Measurements from ENCODE around the gene KCNMB2.
"Not testable (repeated sequence)": the region's sequence is repeated elsewhere in the genome, so short reads cannot be mapped to it uniquely, and the experiment has no call there.

KCNMB2 gene

DNA sequence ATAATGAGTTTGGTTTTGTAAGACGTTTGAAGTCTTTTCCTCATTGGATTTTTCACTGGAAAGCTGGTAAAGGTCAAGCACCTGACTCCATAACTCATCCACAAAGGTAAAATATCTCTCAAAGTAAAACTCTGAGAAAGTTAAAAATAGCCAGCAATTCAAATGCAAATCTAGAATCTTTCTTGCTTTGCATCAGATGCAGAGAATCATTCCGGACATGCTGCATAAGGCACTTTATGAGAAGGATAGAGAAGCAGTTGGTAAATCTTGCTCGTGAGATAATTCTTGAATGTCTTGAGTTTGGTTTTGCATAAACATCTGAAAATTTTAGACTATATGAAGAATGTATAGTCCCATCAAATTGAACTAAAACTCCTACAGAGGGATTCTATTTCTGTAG, 9.1 kb downstream of the KCNMB2 start:
- Histone ChIP-seq H3K4me3 (ENCODE audit: low read depth in 1 of 2, low read length in 2 of 2) (no peak overlapping the region), H4K20me1 (ENCODE audit: insufficient read depth, low read length) (no peaks in the 10 kb centered on the region), H3K27me3 (ENCODE audit: insufficient read depth, low read length, poor library complexity) (no peaks in the 10 kb centered on the region), H3K27ac (ENCODE audit: low read length) (no peak overlapping the region), H3K9ac (ENCODE audit: low read depth, low read length) (no peak overlapping the region), H3K4me2 (ENCODE audit: insufficient read depth, low read length) (no peak overlapping the region), H2AFZ (ENCODE audit: low read depth, low read length) (no peak overlapping the region), H3K4me1 (ENCODE audit: insufficient read depth, low read length) (no peaks in the 10 kb centered on the region), H3K36me3 (ENCODE audit: insufficient read depth, low read length) (no peaks in the 10 kb centered on the region), H3K79me2 (ENCODE audit: insufficient read depth, low read length) (no peaks in the 10 kb centered on the region), H3K9me3 (ENCODE audit: insufficient read depth, low read length, severe bottlenecking) (no peaks in the 10 kb centered on the region)
- TF ChIP-seq, protein P1, sequence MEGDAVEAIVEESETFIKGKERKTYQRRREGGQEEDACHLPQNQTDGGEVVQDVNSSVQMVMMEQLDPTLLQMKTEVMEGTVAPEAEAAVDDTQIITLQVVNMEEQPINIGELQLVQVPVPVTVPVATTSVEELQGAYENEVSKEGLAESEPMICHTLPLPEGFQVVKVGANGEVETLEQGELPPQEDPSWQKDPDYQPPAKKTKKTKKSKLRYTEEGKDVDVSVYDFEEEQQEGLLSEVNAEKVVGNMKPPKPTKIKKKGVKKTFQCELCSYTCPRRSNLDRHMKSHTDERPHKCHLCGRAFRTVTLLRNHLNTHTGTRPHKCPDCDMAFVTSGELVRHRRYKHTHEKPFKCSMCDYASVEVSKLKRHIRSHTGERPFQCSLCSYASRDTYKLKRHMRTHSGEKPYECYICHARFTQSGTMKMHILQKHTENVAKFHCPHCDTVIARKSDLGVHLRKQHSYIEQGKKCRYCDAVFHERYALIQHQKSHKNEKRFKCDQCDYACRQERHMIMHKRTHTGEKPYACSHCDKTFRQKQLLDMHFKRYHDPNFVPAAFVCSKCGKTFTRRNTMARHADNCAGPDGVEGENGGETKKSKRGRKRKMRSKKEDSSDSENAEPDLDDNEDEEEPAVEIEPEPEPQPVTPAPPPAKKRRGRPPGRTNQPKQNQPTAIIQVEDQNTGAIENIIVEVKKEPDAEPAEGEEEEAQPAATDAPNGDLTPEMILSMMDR (IDR thresholded peaks at IDR 0.05; ENCODE audit: borderline replicate concordance, extremely low read depth, low read length, poor library complexity, severe bottlenecking): no peak
- no peak for TF ChIP-seq EZH2 (IDR thresholded peaks at IDR 0.05; ENCODE audit: borderline replicate concordance, low read depth, low read length, severe bottlenecking)
- no peak for DNase-seq
- no peak for ATAC-seq (ENCODE audit: insufficient read depth, low read depth)

DNA sequence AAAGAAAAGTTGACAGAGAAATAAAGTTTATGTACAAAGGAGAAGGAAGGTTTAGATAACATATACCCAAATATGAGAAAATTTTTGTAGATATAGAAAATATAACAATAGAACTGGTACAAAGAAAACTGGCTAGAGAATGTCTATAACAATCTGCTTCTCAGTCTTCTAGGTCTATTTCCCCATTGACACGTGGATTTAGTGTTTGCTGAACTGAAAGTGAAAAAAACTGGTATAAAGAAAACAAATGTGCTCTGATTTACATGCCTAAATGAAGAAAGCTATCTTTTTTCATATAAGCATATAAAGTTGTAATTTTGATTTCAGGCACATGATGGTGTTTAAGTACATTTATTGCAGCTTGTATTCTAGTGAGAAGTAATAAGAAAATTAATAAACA, 9.8 kb downstream of the KCNMB2 start:
- H3K27me3 ChIP-seq (ENCODE audit: insufficient read depth, low read length, poor library complexity): no peaks in the 10 kb centered on the region
- H3K36me3 ChIP-seq (ENCODE audit: insufficient read depth, low read length): no peaks in the 10 kb centered on the region
- H3K4me1 ChIP-seq (ENCODE audit: insufficient read depth, low read length): no peaks in the 10 kb centered on the region
- no peak overlapping the region for H3K4me3 ChIP-seq (ENCODE audit: low read depth in 1 of 2, low read length in 2 of 2)
- H3K4me2 ChIP-seq (ENCODE audit: insufficient read depth, low read length): no peak overlapping the region
- no peak for TF ChIP-seq EZH2 (IDR thresholded peaks at IDR 0.05; ENCODE audit: borderline replicate concordance, low read depth, low read length, severe bottlenecking)
- TF ChIP-seq, protein P1 (IDR thresholded peaks at IDR 0.05; ENCODE audit: borderline replicate concordance, extremely low read depth, low read length, poor library complexity, severe bottlenecking): no peak
- H3K27ac ChIP-seq (ENCODE audit: low read length): no peak overlapping the region
- H4K20me1 ChIP-seq (ENCODE audit: insufficient read depth, low read length): no peaks in the 10 kb centered on the region
- H3K9ac ChIP-seq (ENCODE audit: low read depth, low read length): no peak overlapping the region
- DNase-seq: no peak
- H3K79me2 ChIP-seq (ENCODE audit: insufficient read depth, low read length): no peaks in the 10 kb centered on the region
- H3K9me3 ChIP-seq (ENCODE audit: insufficient read depth, low read length, severe bottlenecking): no peaks in the 10 kb centered on the region
- H2AFZ ChIP-seq (ENCODE audit: low read depth, low read length): no peak overlapping the region
- no peak for ATAC-seq (ENCODE audit: insufficient read depth, low read depth)

DNA sequence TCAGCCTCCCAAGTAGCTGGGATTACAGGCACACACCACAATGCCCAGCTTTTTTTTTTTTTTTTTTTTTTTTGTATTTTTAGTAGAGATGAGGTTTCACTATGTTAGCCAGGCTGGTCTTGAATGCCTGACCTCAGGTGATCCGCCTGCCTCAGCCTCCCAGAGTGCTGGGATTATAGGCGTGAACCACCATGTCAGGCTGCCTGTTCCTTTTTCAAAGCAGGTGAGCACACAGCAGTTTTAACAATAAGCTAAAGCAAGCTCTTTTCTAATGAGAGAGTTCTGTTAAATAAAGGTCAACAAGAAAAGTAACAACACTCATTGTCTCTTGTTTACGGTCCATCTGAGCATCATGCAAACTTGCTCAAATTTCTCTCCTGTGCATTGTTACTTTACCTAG, 13.2 kb downstream of the KCNMB2 start:
- DNase-seq; H3K9me3 ChIP-seq (ENCODE audit: insufficient read depth, low read length, severe bottlenecking); H3K27me3 ChIP-seq (ENCODE audit: insufficient read depth, low read length, poor library complexity); H3K4me2 ChIP-seq (ENCODE audit: insufficient read depth, low read length); H3K36me3 ChIP-seq (ENCODE audit: insufficient read depth, low read length); H3K4me1 ChIP-seq (ENCODE audit: insufficient read depth, low read length); H4K20me1 ChIP-seq (ENCODE audit: insufficient read depth, low read length); H3K27ac ChIP-seq (ENCODE audit: low read length); H3K9ac ChIP-seq (ENCODE audit: low read depth, low read length); H3K79me2 ChIP-seq (ENCODE audit: insufficient read depth, low read length); ATAC-seq (ENCODE audit: insufficient read depth, low read depth); H2AFZ ChIP-seq (ENCODE audit: low read depth, low read length); H3K4me3 ChIP-seq (ENCODE audit: low read depth in 1 of 2, low read length in 2 of 2): not testable (repeated sequence)

GRCh38 chr3:178551916-178552321, 15.7 kb downstream of the KCNMB2 start:
- no peaks in the 10 kb centered on the region for H3K4me1 ChIP-seq (ENCODE audit: insufficient read depth, low read length)
- H3K27ac ChIP-seq (ENCODE audit: low read length): no peak overlapping the region
- H4K20me1 ChIP-seq (ENCODE audit: insufficient read depth, low read length): no peaks in the 10 kb centered on the region
- TF ChIP-seq, protein P1 (IDR thresholded peaks at IDR 0.05; ENCODE audit: borderline replicate concordance, extremely low read depth, low read length, poor library complexity, severe bottlenecking): no peak
- no peak for TF ChIP-seq EZH2 (IDR thresholded peaks at IDR 0.05; ENCODE audit: borderline replicate concordance, low read depth, low read length, severe bottlenecking)
- DNase-seq (no peak), ATAC-seq (ENCODE audit: insufficient read depth, low read depth) (no peak)
- H2AFZ ChIP-seq (ENCODE audit: low read depth, low read length): no peak overlapping the region
- H3K9ac ChIP-seq (ENCODE audit: low read depth, low read length): no peak overlapping the region
- H3K36me3 ChIP-seq (ENCODE audit: insufficient read depth, low read length): no peaks in the 10 kb centered on the region
- H3K9me3 ChIP-seq (ENCODE audit: insufficient read depth, low read length, severe bottlenecking): no peaks in the 10 kb centered on the region
- H3K27me3 ChIP-seq (ENCODE audit: insufficient read depth, low read length, poor library complexity): no peaks in the 10 kb centered on the region
- no peak overlapping the region for H3K4me2 ChIP-seq (ENCODE audit: insufficient read depth, low read length)
- no peak overlapping the region for H3K4me3 ChIP-seq (ENCODE audit: low read depth in 1 of 2, low read length in 2 of 2)
- no peaks in the 10 kb centered on the region for H3K79me2 ChIP-seq (ENCODE audit: insufficient read depth, low read length)

Data from DND-41 (cell line).